ENCODE data around the gene GAS6.
A peak's percentile ranks its signal among the peaks of the same experiment; 100 is the strongest.

Gene GAS6

DNA sequence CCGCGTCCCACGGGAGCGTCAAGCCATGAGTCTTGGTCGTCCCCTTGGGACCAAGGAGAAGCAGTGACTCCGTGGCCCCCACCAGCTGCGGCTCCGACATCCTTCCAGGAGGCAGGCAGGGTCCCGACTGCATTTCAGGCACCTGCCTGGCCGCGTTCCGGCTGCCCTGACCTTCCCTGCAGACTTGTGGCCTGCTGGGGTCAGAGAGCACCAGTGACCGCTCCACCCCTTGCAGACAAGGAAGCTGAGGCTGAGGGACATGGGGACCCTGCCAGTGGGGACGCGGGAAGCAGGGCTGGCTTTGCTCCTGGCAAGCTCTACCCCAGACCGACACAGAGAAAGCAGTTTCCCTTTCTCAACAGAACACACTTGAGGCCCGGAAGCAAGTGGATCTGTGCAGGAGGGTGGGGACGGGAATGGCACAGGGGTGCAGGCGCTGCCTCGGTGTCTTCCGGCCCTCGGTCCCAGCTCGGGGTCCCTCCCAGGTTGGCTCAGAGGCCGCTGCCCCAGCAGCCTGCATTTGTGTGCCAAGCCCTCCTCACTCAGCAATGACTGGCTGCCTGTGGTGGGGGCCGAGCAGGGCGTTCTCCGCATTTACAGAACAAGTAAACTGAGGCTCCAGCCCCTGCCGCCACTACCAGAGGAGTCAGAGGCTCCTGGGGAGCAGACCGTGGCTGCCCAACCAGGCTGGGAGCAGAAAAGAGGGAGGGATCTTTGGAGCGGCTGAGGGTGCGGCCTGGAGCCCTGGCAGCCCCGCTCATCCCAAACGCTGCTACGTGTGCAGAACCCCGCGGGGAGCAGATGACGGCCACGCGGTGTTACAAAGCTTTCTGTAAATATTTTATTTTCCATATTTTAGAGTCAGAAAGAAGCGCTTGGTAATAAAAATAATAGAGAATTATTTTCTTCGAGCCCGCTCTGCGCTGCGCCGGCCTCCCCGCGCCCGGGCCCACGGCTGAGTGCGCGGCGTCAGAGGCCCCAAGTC is 43.9 kb downstream of the GAS6 start:
- Histone ChIP-seq H3K9ac (ENCODE audit: low read length) (no peak overlapping the region), H3K36me3 (ENCODE audit: insufficient read depth, low read length) (no peaks in the 10 kb centered on the region), H3K27me3 (ENCODE audit: control insufficient read depth in 1 of 2, insufficient read depth in 2 of 2, low read length in 2 of 2) (no peaks in the 10 kb centered on the region), H3K27ac (ENCODE audit: low read depth, low read length) (peak overlapping the region; percentile 87), H3K4me1 (ENCODE audit: insufficient read depth, low read length) (peaks cover 26% of the 10 kb centered on the region), H3K4me3 (ENCODE audit: low read depth in 1 of 2, low read length in 2 of 2) (peak overlapping the region; percentile 39 to 51), H3K9me3 (ENCODE audit: low read length) (no peaks in the 10 kb centered on the region)

- Histone ChIP-seq H3K4me1 (ENCODE audit: insufficient read depth, low read length) (peaks cover 26% of the 10 kb centered on the region), H3K4me3 (ENCODE audit: low read depth in 1 of 2, low read length in 2 of 2) (no peak overlapping the region), H3K27me3 (ENCODE audit: control insufficient read depth in 1 of 2, insufficient read depth in 2 of 2, low read length in 2 of 2) (peaks cover 0 to 3% of the 10 kb centered on the region in 2 donors), H3K9me3 (ENCODE audit: low read length) (no peaks in the 10 kb centered on the region), H3K36me3 (ENCODE audit: insufficient read depth, low read length) (no peaks in the 10 kb centered on the region), H3K9ac (ENCODE audit: low read length) (no peak overlapping the region), H3K27ac (ENCODE audit: low read depth, low read length) (no peak overlapping the region)
Observed at GRCh38 chr13:113819341-113819730, 44.5 kb downstream of the GAS6 start.

DNA sequence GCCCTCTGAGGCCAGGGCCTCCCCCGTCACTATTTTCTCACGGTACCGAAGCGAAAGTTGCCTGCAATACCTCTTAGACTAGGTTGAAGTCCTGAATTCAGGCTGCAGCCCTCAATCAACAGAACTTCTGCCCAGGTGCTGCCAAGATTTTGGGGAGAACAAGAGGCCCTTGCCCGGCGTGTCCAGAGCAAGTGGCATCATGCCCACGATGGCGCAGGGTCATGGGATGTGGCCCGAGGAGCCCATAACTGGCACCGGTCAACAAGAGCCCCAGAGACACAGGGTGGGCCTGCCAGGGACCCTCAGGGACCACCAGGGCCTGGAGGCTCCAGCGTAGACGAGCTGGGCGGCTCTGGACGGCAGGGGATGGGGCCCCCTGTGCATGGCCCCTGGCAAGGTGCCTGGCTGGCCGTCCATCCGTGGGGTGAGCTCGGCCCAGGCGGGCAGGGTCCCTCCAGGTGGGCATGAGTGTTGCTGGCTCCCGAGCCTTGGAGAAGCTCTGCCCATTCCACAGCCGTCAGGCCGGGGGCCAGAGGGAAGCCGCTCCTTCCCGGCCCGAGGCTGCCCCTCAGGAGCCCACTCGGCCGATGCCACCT is 45.1 kb downstream of the GAS6 start:
- no peak overlapping the region for H3K9ac ChIP-seq (ENCODE audit: low read length)
- H3K4me3 ChIP-seq (ENCODE audit: low read depth in 1 of 2, low read length in 2 of 2), result no peak overlapping the region
- no peak overlapping the region for H3K27ac ChIP-seq (ENCODE audit: low read depth, low read length)
- peaks cover 26% of the 10 kb centered on the region for H3K4me1 ChIP-seq (ENCODE audit: insufficient read depth, low read length)
- H3K27me3 ChIP-seq (ENCODE audit: control insufficient read depth in 1 of 2, insufficient read depth in 2 of 2, low read length in 2 of 2), result peaks cover 0 to 5% of the 10 kb centered on the region in 2 donors
- no peaks in the 10 kb centered on the region for H3K36me3 ChIP-seq (ENCODE audit: insufficient read depth, low read length)
- H3K9me3 ChIP-seq (ENCODE audit: low read length), result no peaks in the 10 kb centered on the region

GRCh38 chr13:113817860-113818691 is 45.8 kb downstream of the GAS6 start:
- Histone ChIP-seq H3K27me3 (ENCODE audit: control insufficient read depth in 1 of 2, insufficient read depth in 2 of 2, low read length in 2 of 2) (peaks cover 0 to 11% of the 10 kb centered on the region in 2 donors), H3K36me3 (ENCODE audit: insufficient read depth, low read length) (no peaks in the 10 kb centered on the region), H3K9ac (ENCODE audit: low read length) (no peak overlapping the region), H3K4me1 (ENCODE audit: insufficient read depth, low read length) (peaks cover 26% of the 10 kb centered on the region), H3K4me3 (ENCODE audit: low read depth in 1 of 2, low read length in 2 of 2) (no peak overlapping the region), H3K9me3 (ENCODE audit: low read length) (no peaks in the 10 kb centered on the region), H3K27ac (ENCODE audit: low read depth, low read length) (peak overlapping the region; percentile 3)

GRCh38 chr13:113816946-113817859 is 46.7 kb downstream of the GAS6 start:
- peaks cover 26% of the 10 kb centered on the region for H3K4me1 ChIP-seq (ENCODE audit: insufficient read depth, low read length)
- H3K27me3 ChIP-seq (ENCODE audit: control insufficient read depth in 1 of 2, insufficient read depth in 2 of 2, low read length in 2 of 2), result peaks cover 0 to 11% of the 10 kb centered on the region in 2 donors
- no peaks in the 10 kb centered on the region for H3K36me3 ChIP-seq (ENCODE audit: insufficient read depth, low read length)
- no peak overlapping the region for H3K4me3 ChIP-seq (ENCODE audit: low read depth in 1 of 2, low read length in 2 of 2)
- peak overlapping the region; percentile 3 for H3K27ac ChIP-seq (ENCODE audit: low read depth, low read length)
- H3K9ac ChIP-seq (ENCODE audit: low read length), result no peak overlapping the region
- H3K9me3 ChIP-seq (ENCODE audit: low read length), result no peaks in the 10 kb centered on the region

DNA sequence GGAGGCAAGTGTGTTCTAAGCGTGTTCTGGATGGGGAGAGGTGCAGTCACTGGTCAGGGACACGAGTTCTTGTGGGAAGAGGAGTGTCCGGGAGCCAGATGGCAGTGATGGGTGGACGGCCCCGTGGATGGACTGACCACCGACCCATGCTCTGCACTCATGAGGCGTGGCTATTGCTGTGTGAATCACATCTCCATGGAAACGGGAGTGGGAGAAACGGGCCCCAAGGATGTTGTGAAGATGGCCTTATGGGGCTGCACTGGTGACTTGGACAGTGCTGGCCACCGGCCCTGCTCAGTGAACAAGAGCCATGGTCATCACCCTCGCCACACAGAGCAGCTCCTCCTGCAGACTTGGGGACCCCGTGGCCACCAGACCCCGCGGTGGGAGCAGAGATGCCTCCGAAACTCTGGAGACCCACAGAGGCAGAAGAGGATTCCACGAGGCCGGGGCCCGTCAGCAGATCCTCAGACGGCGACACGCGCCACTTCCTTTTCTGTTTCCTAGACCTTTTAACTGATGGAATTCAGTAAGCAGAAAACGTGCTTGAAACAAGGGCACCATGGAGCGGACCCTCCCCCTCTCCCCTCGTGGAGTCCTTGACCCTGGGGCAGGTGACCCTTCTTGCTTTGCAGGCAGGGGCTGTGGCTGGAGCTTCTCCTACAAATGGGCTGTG is 47.5 kb downstream of the GAS6 start:
- no peak overlapping the region for H3K27ac ChIP-seq (ENCODE audit: low read depth, low read length)
- H3K36me3 ChIP-seq (ENCODE audit: insufficient read depth, low read length), result no peaks in the 10 kb centered on the region
- peaks cover 0 to 11% of the 10 kb centered on the region in 2 donors for H3K27me3 ChIP-seq (ENCODE audit: control insufficient read depth in 1 of 2, insufficient read depth in 2 of 2, low read length in 2 of 2)
- H3K9me3 ChIP-seq (ENCODE audit: low read length), result no peaks in the 10 kb centered on the region
- no peak overlapping the region for H3K9ac ChIP-seq (ENCODE audit: low read length)
- peaks cover 19% of the 10 kb centered on the region for H3K4me1 ChIP-seq (ENCODE audit: insufficient read depth, low read length)
- no peak overlapping the region for H3K4me3 ChIP-seq (ENCODE audit: low read depth in 1 of 2, low read length in 2 of 2)

- peaks cover 9% of the 10 kb centered on the region for H3K4me1 ChIP-seq (ENCODE audit: insufficient read depth, low read length)
- no peaks in the 10 kb centered on the region for H3K9me3 ChIP-seq (ENCODE audit: low read length)
- H3K27ac ChIP-seq (ENCODE audit: low read depth, low read length), result no peak overlapping the region
- H3K4me3 ChIP-seq (ENCODE audit: low read depth in 1 of 2, low read length in 2 of 2), result no peak overlapping the region
- H3K36me3 ChIP-seq (ENCODE audit: insufficient read depth, low read length), result no peaks in the 10 kb centered on the region
- no peak overlapping the region for H3K9ac ChIP-seq (ENCODE audit: low read length)
- peaks cover 0 to 11% of the 10 kb centered on the region in 2 donors for H3K27me3 ChIP-seq (ENCODE audit: control insufficient read depth in 1 of 2, insufficient read depth in 2 of 2, low read length in 2 of 2)
Observed at GRCh38 chr13:113815151-113816058, 48.5 kb downstream of the GAS6 start.

GRCh38 chr13:113814435-113814821 is 49.4 kb downstream of the GAS6 start:
- H3K27ac ChIP-seq (ENCODE audit: low read depth, low read length), result no peak overlapping the region
- H3K4me3 ChIP-seq (ENCODE audit: low read depth in 1 of 2, low read length in 2 of 2), result no peak overlapping the region
- no peak overlapping the region for H3K9ac ChIP-seq (ENCODE audit: low read length)
- H3K27me3 ChIP-seq (ENCODE audit: control insufficient read depth in 1 of 2, insufficient read depth in 2 of 2, low read length in 2 of 2), result peaks cover 0 to 11% of the 10 kb centered on the region in 2 donors
- H3K4me1 ChIP-seq (ENCODE audit: insufficient read depth, low read length), result peaks cover 4% of the 10 kb centered on the region
- H3K36me3 ChIP-seq (ENCODE audit: insufficient read depth, low read length), result no peaks in the 10 kb centered on the region
- no peaks in the 10 kb centered on the region for H3K9me3 ChIP-seq (ENCODE audit: low read length)

DNA sequence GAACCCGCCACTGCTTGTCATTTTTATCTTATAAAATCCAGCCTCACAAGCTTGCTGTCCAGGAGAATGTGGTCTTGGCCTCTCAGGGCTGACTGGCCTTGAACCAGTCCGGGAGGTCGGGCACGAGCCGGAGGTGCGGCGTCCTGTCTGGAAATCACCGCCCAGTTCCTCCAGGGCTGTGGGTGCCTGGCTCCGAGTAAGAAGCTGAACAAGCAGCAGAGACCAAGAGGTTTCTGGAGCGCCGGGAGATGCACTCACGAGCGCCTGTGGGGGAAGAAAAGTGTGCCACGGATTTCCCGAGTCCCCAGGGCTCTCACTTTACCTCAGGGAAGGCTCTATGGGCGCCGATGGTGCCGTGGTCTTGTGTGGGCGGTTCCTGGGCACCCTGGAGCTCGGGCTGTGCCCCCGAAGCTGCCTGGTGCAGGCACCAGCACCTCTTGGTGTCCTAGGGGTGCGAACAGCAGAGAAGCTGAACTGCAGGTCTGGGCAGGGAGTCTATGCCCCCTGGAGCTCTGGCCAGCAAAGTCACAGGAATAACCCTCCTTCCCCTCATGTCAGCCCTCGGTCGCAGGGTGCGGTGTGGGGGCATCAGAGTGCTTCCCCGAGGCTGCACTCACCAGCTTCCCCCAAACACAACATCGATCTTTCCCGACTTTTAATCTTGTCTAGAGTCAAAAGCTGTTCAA is 50.0 kb downstream of the GAS6 start:
- no peaks in the 10 kb centered on the region for H3K36me3 ChIP-seq (ENCODE audit: insufficient read depth, low read length)
- H3K9ac ChIP-seq (ENCODE audit: low read length), result no peak overlapping the region
- H3K9me3 ChIP-seq (ENCODE audit: low read length), result no peaks in the 10 kb centered on the region
- H3K27ac ChIP-seq (ENCODE audit: low read depth, low read length), result no peak overlapping the region
- H3K27me3 ChIP-seq (ENCODE audit: control insufficient read depth in 1 of 2, insufficient read depth in 2 of 2, low read length in 2 of 2), result peaks cover 0 to 11% of the 10 kb centered on the region in 2 donors
- H3K4me1 ChIP-seq (ENCODE audit: insufficient read depth, low read length), result peaks cover 4% of the 10 kb centered on the region
- no peak overlapping the region for H3K4me3 ChIP-seq (ENCODE audit: low read depth in 1 of 2, low read length in 2 of 2)
